HEK293 (cell line): ENCODE measurements around the gene NDUFB10.

ENCODE experiments used
- CTCF ChIA-PET: fragments of 350-600 bp; formaldehyde crosslinking; extraction: SDS; loops from one replicate; lab custom pipeline; 2021; ENCODE audit warnings: antibody characterized with exemption; lab: Yijun Ruan, JAX
- POLR2A ChIA-PET: fragments of 300-600 bp; formaldehyde crosslinking; extraction: SDS; loops from one replicate; lab custom pipeline; 2020; ENCODE audit warnings: antibody characterized with exemption, inconsistent platforms; lab: Yijun Ruan, JAX
- H3K27ac ChIP-seq: fragments of 200-500 bp; sonication (Bioruptor generic); 2 replicates; pipeline ENCODE4 v1.5.1; 2014; ENCODE audit warnings: low read depth, low read length, control low read depth, inconsistent platforms; ENCODE audit errors: extremely low read depth
- H3K36me3 ChIP-seq, 2 experiments: fragments of 200-500 bp in 1 of 2; sonication (Bioruptor generic) in 1 of 2; 1 replicate in 1 of 2; 2 replicates in 1 of 2; pipeline ENCODE4 v1.5.1; 2014 to 2017; ENCODE audit warnings: inconsistent platforms in 2 of 2, low read length in 2 of 2; ENCODE audit not compliant: control insufficient read depth in 2 of 2, insufficient read depth in 1 of 2
- H3K4me1 ChIP-seq: fragments of 200-500 bp; sonication (Bioruptor generic); 2 replicates; pipeline ENCODE4 v1.5.1; 2014; ENCODE audit warnings: mild to moderate bottlenecking, low read length, inconsistent platforms; ENCODE audit not compliant: control insufficient read depth, insufficient read depth
- H3K4me3 ChIP-seq: 2 replicates; pipeline ENCODE4 v1.5.1; 2011; ENCODE audit warnings: low read depth, mild to moderate bottlenecking, control low read depth, low read length, moderate library complexity
- H3K9me3 ChIP-seq: fragments of 200-500 bp; sonication (Bioruptor generic); 2 replicates; pipeline ENCODE4 v1.5.1; 2014; ENCODE audit warnings: low read depth, low read length, inconsistent platforms; ENCODE audit not compliant: control insufficient read depth, insufficient read depth
- PBX3 ChIP-seq: sonication (generic); formaldehyde crosslinking; IDR thresholded peaks from 2 replicates; pipeline ENCODE4 v1.8.1; 2022; ENCODE audit warnings: mild to moderate bottlenecking, moderate library complexity, missing genetic modification reagents
- PRDM2 ChIP-seq: fragments of 450-650 bp; formaldehyde crosslinking; IDR thresholded peaks from 2 replicates; pipeline ENCODE4 v1.5.1; 2016; ENCODE audit warnings: missing biosample characterization, missing genetic modification characterization, borderline replicate concordance
- RBAK ChIP-seq: fragments of 450-650 bp; formaldehyde crosslinking; IDR thresholded peaks from 2 replicates; pipeline ENCODE4 v1.5.1; 2016; ENCODE audit warnings: missing biosample characterization, missing genetic modification characterization
- ZBTB20 ChIP-seq: fragments of 450-650 bp; formaldehyde crosslinking; IDR thresholded peaks from 2 replicates; pipeline ENCODE4 v1.5.1; 2016; ENCODE audit warnings: missing biosample characterization, missing genetic modification characterization
- ZFP3 ChIP-seq: fragments of 450-650 bp; formaldehyde crosslinking; IDR thresholded peaks from 2 replicates; pipeline ENCODE4 v1.5.1; 2016; ENCODE audit warnings: low read depth, missing biosample characterization, missing genetic modification characterization
- ZFP69B ChIP-seq: fragments of 450-650 bp; formaldehyde crosslinking; IDR thresholded peaks from 2 replicates; pipeline ENCODE4 v1.5.1; 2016; ENCODE audit warnings: missing biosample characterization, missing genetic modification characterization
- ZNF2 ChIP-seq: fragments of 450-650 bp; formaldehyde crosslinking; IDR thresholded peaks from 2 replicates; pipeline ENCODE4 v1.5.1; 2016; ENCODE audit warnings: missing biosample characterization, missing genetic modification characterization
- ZNF239 ChIP-seq: fragments of 450-650 bp; formaldehyde crosslinking; IDR thresholded peaks from 2 replicates; pipeline ENCODE4 v1.5.1; 2016; ENCODE audit warnings: missing biosample characterization, missing genetic modification characterization
- ZNF37A ChIP-seq: fragments of 450-650 bp; IDR thresholded peaks from 2 replicates; pipeline ENCODE4 v1.5.1; 2018; ENCODE audit warnings: missing biosample characterization, missing genetic modification characterization
- ZNF391 ChIP-seq: fragments of 450-650 bp; formaldehyde crosslinking; IDR thresholded peaks from 2 replicates; pipeline ENCODE4 v1.5.1; 2016; ENCODE audit warnings: low read depth, missing biosample characterization, missing genetic modification characterization, borderline replicate concordance
- ZNF398 ChIP-seq: fragments of 450-650 bp; formaldehyde crosslinking; IDR thresholded peaks from 2 replicates; pipeline ENCODE4 v1.5.1; 2017; ENCODE audit warnings: missing biosample characterization, missing genetic modification characterization
- ZNF513 ChIP-seq: fragments of 450-650 bp; IDR thresholded peaks from 2 replicates; pipeline ENCODE4 v1.5.1; 2018; ENCODE audit warnings: missing biosample characterization, missing genetic modification characterization
- ZNF529 ChIP-seq: fragments of 450-650 bp; formaldehyde crosslinking; IDR thresholded peaks from 2 replicates; pipeline ENCODE4 v1.5.1; 2017; ENCODE audit warnings: missing genetic modification characterization, missing biosample characterization; ENCODE audit not compliant: insufficient replicate concordance
- ZNF658 ChIP-seq: fragments of 450-650 bp; formaldehyde crosslinking; IDR thresholded peaks from 2 replicates; pipeline ENCODE4; 2016; ENCODE audit warnings: missing biosample characterization, missing genetic modification characterization
- ZNF660 ChIP-seq: fragments of 450-650 bp; IDR thresholded peaks from 2 replicates; pipeline ENCODE4 v1.5.1; 2018; ENCODE audit warnings: missing biosample characterization, mild to moderate bottlenecking, missing genetic modification characterization
- ZNF701 ChIP-seq: fragments of 450-650 bp; formaldehyde crosslinking; IDR thresholded peaks from 2 replicates; pipeline ENCODE4 v1.5.1; 2016; ENCODE audit warnings: missing biosample characterization, missing genetic modification characterization

Gene NDUFB10

GRCh38 chr16:1942810-1943726, 16.3 kb upstream of the NDUFB10 start, which contains the start of gene MSRB1 (continued):
- peak; percentile 59 for TF ChIP-seq ZNF398 (tag by site-specific recombination)
- peak; percentile 43; the same call in 1 of the 2 replicates for TF ChIP-seq PBX3 (CRISPR knock-in tag)
- peak; percentile 34; the same call in 1 of the 2 replicates for TF ChIP-seq ZNF239 (tag by site-specific recombination)
- TF ChIP-seq, all 188 proteins: peak for 52

GRCh38 chr16:1944612-1945199, 14.6 kb upstream of the NDUFB10 start:
- no peak overlapping the region for H3K27ac ChIP-seq
- ChIA-PET CTCF (interaction anchor here (0.6 to 1.5 kb wide), 4 partner anchors 9 to 77 kb away, joined by 3 to 5 read pairs (median 4); no protein-coding TSS in a partner anchor), POLR2A (interaction anchor here (0.6 to 1.1 kb wide), 2 partner anchors 20 kb away, joined by 3 to 8 read pairs; partner anchors contain the start of gene RPS2)
- no peaks in the 10 kb centered on the region for H3K4me1 ChIP-seq
- H3K36me3 ChIP-seq, result peaks cover 0 to 14% of the 10 kb centered on the region in 2 experiments; a peak in 1 of 3 replicates
- no peaks in the 10 kb centered on the region for H3K9me3 ChIP-seq
- TF ChIP-seq ZBTB20 (tag by site-specific recombination) (no peak), ZFP69B (tag by site-specific recombination) (no peak), ZNF660 (tag by site-specific recombination) (no peak), RBAK (no peak), ZNF529 (tag by site-specific recombination) (no peak), ZFP3 (tag by site-specific recombination) (no peak), PRDM2 (tag by site-specific recombination) (no peak), ZNF2 (tag by site-specific recombination) (no peak), ZNF37A (tag by site-specific recombination) (no peak), ZNF391 (tag by site-specific recombination) (no peak), ZNF658 (tag by site-specific recombination) (no peak), ZNF701 (tag by site-specific recombination) (no peak), ZNF513 (no peak)
- H3K4me3 ChIP-seq, result no peak overlapping the region
